CD4-positive, alpha-beta T cell (primary cell): ENCODE results near the gene TRIM44. TPM values are rescaled to one million over a fixed set of nuclear protein-coding genes. Genes with fewer than 3 reads are reported as not detected.

Experiments used
- ATAC-seq: fragments of 200-7000 bp; cut with Tn5 transposase; one replicate; pipeline ENCODE4 v1.10.0; 2022; ENCODE audit warnings: mild to moderate bottlenecking; ENCODE audit not compliant: poor library complexity
- CTCF ChIA-PET: fragments of 350-600 bp; sonication (Branson Sonifier 250); formaldehyde crosslinking; loops from one replicate; lab custom pipeline; 2021; ENCODE audit warnings: antibody characterized with exemption, inconsistent platforms; lab: Charles Lee
- POLR2A ChIA-PET: fragments of 350-600 bp; sonication (Branson Sonifier 250); formaldehyde crosslinking; loops from one replicate; lab custom pipeline; 2021; ENCODE audit warnings: antibody characterized with exemption, inconsistent platforms; lab: Charles Lee
- DNase-seq, 14 experiments: peaks; one replicate each; pipeline ENCODE4 v3.0.0-alpha.2; 2013 to 2020; ENCODE audit warnings: mixed read lengths in 2 of 14
- H3K27ac ChIP-seq, 2 donors: one replicate each; pipeline versions ENCODE4 v1.5.1 to v1.7.0; 2013; ENCODE audit warnings: low read length in 2 of 2, low read depth in 1 of 2, mild to moderate bottlenecking in 1 of 2
- H3K27me3 ChIP-seq, 2 experiments: 1 replicate in 1 of 2; 2 replicates in 1 of 2; pipeline versions ENCODE4 v1.6.1 to v1.7.0; 2013; ENCODE audit warnings: low read length in 2 of 2, control low read depth in 1 of 2, mild to moderate bottlenecking in 1 of 2, moderate library complexity in 1 of 2; ENCODE audit not compliant: insufficient read depth in 2 of 2, control insufficient read depth in 1 of 2
- H3K36me3 ChIP-seq: one replicate; pipeline ENCODE4 v1.6.1; 2013; ENCODE audit warnings: low read length, control low read depth; ENCODE audit not compliant: insufficient read depth
- H3K4me1 ChIP-seq: one replicate; pipeline ENCODE4 v1.6.1; 2013; ENCODE audit warnings: low read length, control low read depth; ENCODE audit not compliant: insufficient read depth
- H3K4me3 ChIP-seq: one replicate; pipeline ENCODE4 v1.5.1; 2013; ENCODE audit warnings: mild to moderate bottlenecking, low read length, moderate library complexity
- H3K9me3 ChIP-seq, 2 experiments: 1 replicate in 1 of 2; 2 replicates in 1 of 2; pipeline versions ENCODE4 v1.6.1 to v1.7.0; 2013; ENCODE audit warnings: low read length in 2 of 2, mild to moderate bottlenecking in 2 of 2, control low read depth in 1 of 2, moderate library complexity in 1 of 2; ENCODE audit not compliant: control insufficient read depth in 1 of 2, insufficient read depth in 1 of 2
- H3K27ac Mint-ChIP-seq: one replicate; pipeline ENCODE4 v1.8.0; 2020; ENCODE audit warnings: mixed read lengths
- H3K27me3 Mint-ChIP-seq: one replicate; pipeline ENCODE4 v1.8.0; 2021; ENCODE audit warnings: mixed read lengths
- H3K36me3 Mint-ChIP-seq: one replicate; pipeline ENCODE4 v1.8.0; 2021; ENCODE audit warnings: low read depth, mixed read lengths
- H3K4me1 Mint-ChIP-seq: one replicate; pipeline ENCODE4 v1.8.0; 2021; ENCODE audit warnings: low read depth, mixed read lengths
- H3K4me3 Mint-ChIP-seq: one replicate; pipeline ENCODE4 v1.8.0; 2020; ENCODE audit warnings: mild to moderate bottlenecking, mixed read lengths
- H3K9me3 Mint-ChIP-seq: one replicate; pipeline ENCODE4 v1.8.0; 2020; ENCODE audit warnings: mixed read lengths
- intact Hi-C, 2 experiments: fragments of 100-400 bp; cut with DNase I in 1 of 2; cut with micrococcal nuclease in 1 of 2; formaldehyde crosslinking; loops; one replicate each; pipeline versions ENCODE4 v1.15.1 to v1.9.0; 2023 to 2025; cut with DNase I, micrococcal nuclease
- total RNA-seq, 174 experiments: library from RNA in 2 of 174; stranded (reverse) in 2 of 174; gene quantifications; one replicate each; pipeline ENCODE4 v1.2.3 and lab custom pipeline; 2021 to 2026
- TF ChIP-seq, protein P1 (sequence below): fragments of 200-600 bp; IDR thresholded peaks from one replicate; pipeline ENCODE4 v1.8.0; 2022; ENCODE audit warnings: antibody characterized with exemption, mild to moderate bottlenecking

The TRIM44 gene
- total RNA-seq, 2 experiments from 2014 or later = 32.1 to 36.7 TPM

DNA sequence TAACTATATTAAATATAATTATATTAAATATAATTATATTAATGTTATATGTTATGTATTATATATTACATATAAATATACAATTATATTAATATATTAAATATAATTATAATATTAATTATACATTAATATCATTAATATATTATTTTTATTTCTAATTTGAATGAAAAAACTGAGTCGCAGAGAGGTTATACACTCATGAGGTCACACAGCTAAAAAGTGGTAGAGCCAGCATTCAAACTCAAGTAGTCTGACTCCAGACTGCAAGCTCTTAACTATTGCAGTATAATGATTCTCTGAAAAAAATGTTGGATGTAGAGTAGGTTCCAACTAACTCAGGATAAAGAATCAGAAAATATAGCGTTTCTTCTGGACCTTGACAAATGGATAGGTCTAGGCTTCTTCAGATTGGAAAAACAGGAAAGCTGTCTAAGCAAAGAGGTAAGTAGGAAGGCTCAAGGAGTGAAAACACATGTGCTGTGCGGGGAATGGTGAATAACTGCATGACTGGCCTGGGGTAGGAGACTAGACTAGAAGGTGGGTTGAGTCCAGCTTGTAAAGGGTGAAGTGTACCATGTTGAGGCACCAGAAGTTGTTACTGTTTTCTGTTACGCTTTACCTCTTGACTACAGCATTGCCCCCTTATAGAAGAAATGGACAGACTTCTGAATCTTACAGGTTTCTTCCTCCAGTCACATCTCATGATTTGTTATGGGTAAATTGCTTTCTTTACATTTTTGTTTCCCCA lies 80.3 kb downstream of the TRIM44 start:
- Histone ChIP-seq H3K27me3 (no peaks in the 10 kb centered on the region), H3K27ac (no peak overlapping the region), H3K4me3 (no peak overlapping the region), H3K36me3 (no peaks in the 10 kb centered on the region), H3K4me1 (no peaks in the 10 kb centered on the region), H3K9me3 (no peaks in the 10 kb centered on the region)
- no peak overlapping the region for H3K27ac Mint-ChIP-seq
- H3K9me3 Mint-ChIP-seq = no peaks in the 10 kb centered on the region
- ATAC-seq = no peak
- POLR2A ChIA-PET = no interaction called here
- peaks cover 37% of the 10 kb centered on the region for H3K4me1 Mint-ChIP-seq
- intact Hi-C loops = no loop called here
- TF ChIP-seq, protein P1, sequence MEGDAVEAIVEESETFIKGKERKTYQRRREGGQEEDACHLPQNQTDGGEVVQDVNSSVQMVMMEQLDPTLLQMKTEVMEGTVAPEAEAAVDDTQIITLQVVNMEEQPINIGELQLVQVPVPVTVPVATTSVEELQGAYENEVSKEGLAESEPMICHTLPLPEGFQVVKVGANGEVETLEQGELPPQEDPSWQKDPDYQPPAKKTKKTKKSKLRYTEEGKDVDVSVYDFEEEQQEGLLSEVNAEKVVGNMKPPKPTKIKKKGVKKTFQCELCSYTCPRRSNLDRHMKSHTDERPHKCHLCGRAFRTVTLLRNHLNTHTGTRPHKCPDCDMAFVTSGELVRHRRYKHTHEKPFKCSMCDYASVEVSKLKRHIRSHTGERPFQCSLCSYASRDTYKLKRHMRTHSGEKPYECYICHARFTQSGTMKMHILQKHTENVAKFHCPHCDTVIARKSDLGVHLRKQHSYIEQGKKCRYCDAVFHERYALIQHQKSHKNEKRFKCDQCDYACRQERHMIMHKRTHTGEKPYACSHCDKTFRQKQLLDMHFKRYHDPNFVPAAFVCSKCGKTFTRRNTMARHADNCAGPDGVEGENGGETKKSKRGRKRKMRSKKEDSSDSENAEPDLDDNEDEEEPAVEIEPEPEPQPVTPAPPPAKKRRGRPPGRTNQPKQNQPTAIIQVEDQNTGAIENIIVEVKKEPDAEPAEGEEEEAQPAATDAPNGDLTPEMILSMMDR = no peak
- CTCF ChIA-PET = no interaction called here
- H3K36me3 Mint-ChIP-seq = peaks cover 75% of the 10 kb centered on the region
- no peak overlapping the region for H3K4me3 Mint-ChIP-seq
- H3K27me3 Mint-ChIP-seq = no peaks in the 10 kb centered on the region
- no peak for DNase-seq

DNA sequence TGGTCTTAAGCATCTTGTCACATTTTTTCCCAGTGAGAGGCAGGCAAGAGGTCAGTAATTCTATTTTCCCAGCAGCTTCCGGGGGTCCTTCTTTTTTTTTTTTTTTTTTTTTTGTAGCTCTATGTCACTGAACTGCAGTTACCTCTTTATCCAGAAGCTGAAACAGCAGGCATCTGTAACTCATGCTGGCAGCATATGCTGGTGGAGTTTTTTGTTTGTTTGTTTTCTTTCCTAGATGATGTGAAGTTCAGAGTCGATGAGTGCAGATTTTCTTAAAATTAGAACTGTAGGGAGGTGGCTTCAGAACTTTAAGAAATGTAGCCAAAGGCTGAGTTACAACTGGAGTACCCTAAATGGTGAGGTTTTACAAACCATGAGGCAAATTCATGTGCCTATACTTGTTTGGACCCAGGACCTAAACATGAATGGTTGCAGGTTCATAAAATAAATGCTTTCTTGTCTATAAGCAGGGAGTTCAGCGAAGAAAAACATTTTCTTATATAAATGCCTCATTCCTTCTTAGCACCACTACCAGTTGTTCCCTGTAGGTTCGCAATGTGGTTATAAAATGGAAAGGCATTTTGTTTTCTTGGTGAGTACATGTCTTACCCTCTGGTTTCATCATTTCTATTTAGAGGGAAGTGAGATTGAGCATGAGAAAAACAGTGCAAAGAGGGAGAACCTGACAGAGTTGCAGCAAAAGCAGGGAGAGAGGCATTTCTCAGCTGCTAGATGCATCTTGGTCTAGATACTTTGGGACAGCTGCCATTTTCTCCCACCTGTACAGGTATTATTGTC lies 84.0 kb downstream of the TRIM44 start:
- DNase-seq = no peak
- H3K9me3 ChIP-seq = no peaks in the 10 kb centered on the region
- ATAC-seq = no peak
- no peaks in the 10 kb centered on the region for H3K4me1 ChIP-seq
- H3K36me3 Mint-ChIP-seq = peaks cover 71% of the 10 kb centered on the region
- CTCF ChIA-PET = no interaction called here
- no peaks in the 10 kb centered on the region for H3K9me3 Mint-ChIP-seq
- TF ChIP-seq, protein P1 = no peak
- H3K4me1 Mint-ChIP-seq = peaks cover 10% of the 10 kb centered on the region
- no peak overlapping the region for H3K27ac ChIP-seq
- no peak overlapping the region for H3K4me3 Mint-ChIP-seq
- no peak overlapping the region for H3K27ac Mint-ChIP-seq
- no peaks in the 10 kb centered on the region for H3K36me3 ChIP-seq
- POLR2A ChIA-PET = no interaction called here
- H3K4me3 ChIP-seq = no peak overlapping the region
- intact Hi-C loops = no loop called here
- no peaks in the 10 kb centered on the region for H3K27me3 Mint-ChIP-seq
- H3K27me3 ChIP-seq = no peaks in the 10 kb centered on the region

DNA sequence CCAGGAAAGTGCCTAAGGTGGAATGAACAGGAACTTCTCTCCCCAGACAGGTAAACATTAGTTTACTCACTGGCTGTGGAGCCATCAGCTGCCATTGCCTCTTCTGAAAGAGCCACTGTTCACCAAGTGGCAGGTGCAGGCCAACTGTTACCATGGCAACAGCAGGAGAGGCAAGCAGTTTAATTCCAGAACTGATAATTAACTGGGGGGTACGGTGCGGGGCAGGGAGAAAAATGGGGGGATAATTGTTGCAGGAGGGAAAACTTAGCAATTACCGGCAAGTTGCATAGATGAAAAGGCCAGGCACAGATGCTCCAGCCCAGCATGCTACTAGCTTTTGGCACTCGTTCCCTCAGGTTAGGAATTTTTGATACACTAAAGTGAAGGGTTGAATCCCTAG lies 85.1 kb downstream of the TRIM44 start:
- ATAC-seq (no peak), DNase-seq (no peak)
- H3K4me1 Mint-ChIP-seq = peaks cover 10% of the 10 kb centered on the region
- CTCF ChIA-PET = no interaction called here
- intact Hi-C loops = no loop called here
- H3K9me3 ChIP-seq = no peaks in the 10 kb centered on the region
- TF ChIP-seq, protein P1 = no peak
- no peak overlapping the region for H3K4me3 Mint-ChIP-seq
- H3K36me3 ChIP-seq = no peaks in the 10 kb centered on the region
- no peaks in the 10 kb centered on the region for H3K27me3 ChIP-seq
- POLR2A ChIA-PET = no interaction called here
- no peaks in the 10 kb centered on the region for H3K9me3 Mint-ChIP-seq
- no peak overlapping the region for H3K27ac ChIP-seq
- H3K36me3 Mint-ChIP-seq = peaks cover 81% of the 10 kb centered on the region
- H3K27ac Mint-ChIP-seq = no peak overlapping the region
- H3K4me3 ChIP-seq = no peak overlapping the region
- no peaks in the 10 kb centered on the region for H3K4me1 ChIP-seq
- no peaks in the 10 kb centered on the region for H3K27me3 Mint-ChIP-seq
